Measurements from ENCODE around the gene RPS2.

- TF ChIP-seq TAF1 (IDR thresholded peaks at IDR 0.05; ENCODE audit: low read depth) (no peak), RAD21 (IDR thresholded peaks at IDR 0.05; ENCODE audit: low read depth) (no peak), CREB1 (IDR thresholded peaks at IDR 0.05; ENCODE audit: low read depth) (no peak), EP300 (IDR thresholded peaks at IDR 0.05; ENCODE audit: borderline replicate concordance) (no peak), TCF12 (IDR thresholded peaks at IDR 0.05; ENCODE audit: low read depth) (no peak), YY1 (IDR thresholded peaks at IDR 0.05; ENCODE audit: low read depth) (no peak), CEBPB (IDR thresholded peaks at IDR 0.05) (no peak), TEAD4 (IDR thresholded peaks at IDR 0.05) (no peak), NFIC (IDR thresholded peaks at IDR 0.05) (no peak), MAX (IDR thresholded peaks at IDR 0.05) (no peak), FOXM1 (IDR thresholded peaks at IDR 0.05; ENCODE audit: borderline replicate concordance, low read depth) (no peak), ZBTB7A (IDR thresholded peaks at IDR 0.05; ENCODE audit: low read depth) (no peak)
- TF ChIP-seq, protein P1, sequence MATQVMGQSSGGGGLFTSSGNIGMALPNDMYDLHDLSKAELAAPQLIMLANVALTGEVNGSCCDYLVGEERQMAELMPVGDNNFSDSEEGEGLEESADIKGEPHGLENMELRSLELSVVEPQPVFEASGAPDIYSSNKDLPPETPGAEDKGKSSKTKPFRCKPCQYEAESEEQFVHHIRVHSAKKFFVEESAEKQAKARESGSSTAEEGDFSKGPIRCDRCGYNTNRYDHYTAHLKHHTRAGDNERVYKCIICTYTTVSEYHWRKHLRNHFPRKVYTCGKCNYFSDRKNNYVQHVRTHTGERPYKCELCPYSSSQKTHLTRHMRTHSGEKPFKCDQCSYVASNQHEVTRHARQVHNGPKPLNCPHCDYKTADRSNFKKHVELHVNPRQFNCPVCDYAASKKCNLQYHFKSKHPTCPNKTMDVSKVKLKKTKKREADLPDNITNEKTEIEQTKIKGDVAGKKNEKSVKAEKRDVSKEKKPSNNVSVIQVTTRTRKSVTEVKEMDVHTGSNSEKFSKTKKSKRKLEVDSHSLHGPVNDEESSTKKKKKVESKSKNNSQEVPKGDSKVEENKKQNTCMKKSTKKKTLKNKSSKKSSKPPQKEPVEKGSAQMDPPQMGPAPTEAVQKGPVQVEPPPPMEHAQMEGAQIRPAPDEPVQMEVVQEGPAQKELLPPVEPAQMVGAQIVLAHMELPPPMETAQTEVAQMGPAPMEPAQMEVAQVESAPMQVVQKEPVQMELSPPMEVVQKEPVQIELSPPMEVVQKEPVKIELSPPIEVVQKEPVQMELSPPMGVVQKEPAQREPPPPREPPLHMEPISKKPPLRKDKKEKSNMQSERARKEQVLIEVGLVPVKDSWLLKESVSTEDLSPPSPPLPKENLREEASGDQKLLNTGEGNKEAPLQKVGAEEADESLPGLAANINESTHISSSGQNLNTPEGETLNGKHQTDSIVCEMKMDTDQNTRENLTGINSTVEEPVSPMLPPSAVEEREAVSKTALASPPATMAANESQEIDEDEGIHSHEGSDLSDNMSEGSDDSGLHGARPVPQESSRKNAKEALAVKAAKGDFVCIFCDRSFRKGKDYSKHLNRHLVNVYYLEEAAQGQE (IDR thresholded peaks at IDR 0.05; ENCODE audit: low read depth) = no peak
- TF ChIP-seq, protein P2, sequence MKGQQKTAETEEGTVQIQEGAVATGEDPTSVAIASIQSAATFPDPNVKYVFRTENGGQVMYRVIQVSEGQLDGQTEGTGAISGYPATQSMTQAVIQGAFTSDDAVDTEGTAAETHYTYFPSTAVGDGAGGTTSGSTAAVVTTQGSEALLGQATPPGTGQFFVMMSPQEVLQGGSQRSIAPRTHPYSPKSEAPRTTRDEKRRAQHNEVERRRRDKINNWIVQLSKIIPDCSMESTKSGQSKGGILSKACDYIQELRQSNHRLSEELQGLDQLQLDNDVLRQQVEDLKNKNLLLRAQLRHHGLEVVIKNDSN (IDR thresholded peaks at IDR 0.05) = no peak
Observed at GRCh38 chr16:1922357-1922756, 42.3 kb downstream of the RPS2 start.
